Gastroesophageal sphincter (tissue), 4 donors: ENCODE data around the gene PARD3B. TPM values are rescaled to one million over a fixed set of nuclear protein-coding genes. Genes with fewer than 3 reads are reported as not detected.

Experiments
- ATAC-seq: fragments of 150-250 bp; one replicate; pipeline ENCODE4 v1.9.1; 2016; ENCODE audit warnings: mild to moderate bottlenecking, moderate library complexity
- H3K27ac ChIP-seq, 4 donors: fragments of 200-600 bp; sonication (generic) in 3 of 4; 1 replicate in 3 of 4; 2 replicates in 1 of 4; pipeline ENCODE4 v1.5.1; 2016 to 2019
- H3K27me3 ChIP-seq: fragments of 200-600 bp; sonication (generic); one replicate; pipeline ENCODE4 v1.5.1; 2019
- H3K36me3 ChIP-seq, 2 donors: fragments of 200-600 bp; sonication (generic); one replicate each; pipeline ENCODE4 v1.5.1; 2019; ENCODE audit warnings: control low read depth in 1 of 2
- H3K4me1 ChIP-seq, 3 donors: fragments of 200-600 bp; sonication (generic); 1 replicate in 2 of 3; 2 replicates in 1 of 3; pipeline ENCODE4 v1.5.1; 2016 to 2019; ENCODE audit warnings: control low read depth in 2 of 3
- H3K4me3 ChIP-seq, 2 donors: fragments of 200-600 bp; sonication (generic); one replicate each; pipeline ENCODE4 v1.5.1; 2019; ENCODE audit warnings: mild to moderate bottlenecking in 1 of 2, moderate library complexity in 1 of 2
- H3K9me3 ChIP-seq, 3 donors: fragments of 200-600 bp; sonication (generic); one replicate each; pipeline ENCODE4 v1.5.1; 2017 to 2019; ENCODE audit warnings: control low read depth in 2 of 3
- EP300 ChIP-seq: sonication (generic); formaldehyde crosslinking; IDR thresholded peaks from one replicate; pipeline ENCODE4 v1.6.1; 2017; ENCODE audit warnings: antibody characterized with exemption, mild to moderate bottlenecking
- POLR2A ChIP-seq, 2 donors: fragments of 450-650 bp; IDR thresholded peaks; one replicate each; pipeline ENCODE4 v1.6.1; 2017; ENCODE audit warnings: antibody characterized with exemption in 2 of 2, mild to moderate bottlenecking in 2 of 2, moderate library complexity in 1 of 2
- POLR2AphosphoS5 ChIP-seq: sonication (generic); formaldehyde crosslinking; IDR thresholded peaks from one replicate; pipeline ENCODE4 v1.6.1; 2017; ENCODE audit warnings: antibody characterized with exemption
- WGBS, 2 donors: methylation state at CpG; one replicate each; pipeline ENCODE4 v1.1.5; 2018; ENCODE audit warnings: low coverage in 1 of 2; 5-methylcytosine and 5-hydroxymethylcytosine counted together
- total RNA-seq, 4 donors: library from RNA; depleted of rRNA; stranded (reverse); fragments of >200 nt; gene quantifications; one replicate each; pipeline ENCODE4 v1.1.0, GENCODE V29; 2016
- TF ChIP-seq, protein P1 (sequence below), 4 experiments: fragments of 200-600 bp in 2 of 4; fragments of 450-650 bp in 2 of 4; sonication (generic) in 1 of 4; IDR thresholded peaks; one replicate each; pipeline ENCODE4 v1.5.1; 2017 to 2019; ENCODE audit warnings: antibody characterized with exemption in 4 of 4, mild to moderate bottlenecking in 2 of 4, moderate library complexity in 2 of 4

PARD3B gene
- total RNA-seq, 4 donors from 2014 or later = 29.6 to 42.2 (median 41.0) TPM

DNA sequence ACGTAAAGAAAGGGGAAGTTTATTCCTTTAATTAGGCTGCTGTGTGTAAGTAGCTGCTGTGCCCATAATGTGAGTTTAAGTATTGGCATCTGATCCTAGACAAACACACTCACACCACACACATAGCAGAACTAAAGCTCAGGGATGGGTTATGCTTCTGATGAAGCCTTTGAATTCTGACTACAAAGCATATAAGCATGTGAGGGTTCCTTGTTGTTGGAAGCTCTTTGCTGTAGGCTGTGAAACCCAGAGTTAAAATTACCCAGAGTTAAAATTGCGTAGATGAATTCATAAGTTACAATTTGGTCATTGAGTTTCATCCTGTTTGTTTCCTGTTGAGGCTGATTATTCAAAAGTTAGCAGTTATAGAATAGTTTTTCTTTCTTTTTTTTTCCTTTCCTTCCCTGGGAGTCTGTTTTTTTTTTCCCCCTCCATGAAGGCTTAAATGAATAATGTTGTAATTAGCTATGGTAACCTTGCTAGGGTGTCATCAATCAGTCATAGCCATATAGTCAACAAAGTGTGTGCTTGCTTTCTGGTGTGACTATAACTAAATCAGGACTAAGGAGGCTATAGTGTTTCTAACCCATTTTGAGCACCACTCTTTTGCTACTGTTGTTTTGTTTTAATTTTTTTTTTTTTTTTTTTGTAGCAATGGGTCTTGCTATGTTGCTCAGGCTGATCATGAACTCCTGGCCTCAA lies 426.1 kb downstream of the PARD3B start:
- 46 to 76% methylated on average over 2 of the region's 2 CpGs for WGBS, 2 donors
- Histone ChIP-seq H3K27ac (no peak overlapping the region), H3K27me3 (no peaks in the 10 kb centered on the region), H3K4me3 (no peak overlapping the region), H3K4me1 (peaks cover 0 to 46% (median 7%) of the 10 kb centered on the region in 3 donors), H3K9me3 (no peaks in the 10 kb centered on the region), H3K36me3 (no peaks in the 10 kb centered on the region)
- no peak for ATAC-seq
- no peak for TF ChIP-seq POLR2AphosphoS5
- no peak for TF ChIP-seq POLR2A (IDR thresholded peaks at IDR 0.05)
- TF ChIP-seq, protein P1, sequence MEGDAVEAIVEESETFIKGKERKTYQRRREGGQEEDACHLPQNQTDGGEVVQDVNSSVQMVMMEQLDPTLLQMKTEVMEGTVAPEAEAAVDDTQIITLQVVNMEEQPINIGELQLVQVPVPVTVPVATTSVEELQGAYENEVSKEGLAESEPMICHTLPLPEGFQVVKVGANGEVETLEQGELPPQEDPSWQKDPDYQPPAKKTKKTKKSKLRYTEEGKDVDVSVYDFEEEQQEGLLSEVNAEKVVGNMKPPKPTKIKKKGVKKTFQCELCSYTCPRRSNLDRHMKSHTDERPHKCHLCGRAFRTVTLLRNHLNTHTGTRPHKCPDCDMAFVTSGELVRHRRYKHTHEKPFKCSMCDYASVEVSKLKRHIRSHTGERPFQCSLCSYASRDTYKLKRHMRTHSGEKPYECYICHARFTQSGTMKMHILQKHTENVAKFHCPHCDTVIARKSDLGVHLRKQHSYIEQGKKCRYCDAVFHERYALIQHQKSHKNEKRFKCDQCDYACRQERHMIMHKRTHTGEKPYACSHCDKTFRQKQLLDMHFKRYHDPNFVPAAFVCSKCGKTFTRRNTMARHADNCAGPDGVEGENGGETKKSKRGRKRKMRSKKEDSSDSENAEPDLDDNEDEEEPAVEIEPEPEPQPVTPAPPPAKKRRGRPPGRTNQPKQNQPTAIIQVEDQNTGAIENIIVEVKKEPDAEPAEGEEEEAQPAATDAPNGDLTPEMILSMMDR (IDR thresholded peaks at IDR 0.05) = no peak
- no peak for TF ChIP-seq EP300

DNA sequence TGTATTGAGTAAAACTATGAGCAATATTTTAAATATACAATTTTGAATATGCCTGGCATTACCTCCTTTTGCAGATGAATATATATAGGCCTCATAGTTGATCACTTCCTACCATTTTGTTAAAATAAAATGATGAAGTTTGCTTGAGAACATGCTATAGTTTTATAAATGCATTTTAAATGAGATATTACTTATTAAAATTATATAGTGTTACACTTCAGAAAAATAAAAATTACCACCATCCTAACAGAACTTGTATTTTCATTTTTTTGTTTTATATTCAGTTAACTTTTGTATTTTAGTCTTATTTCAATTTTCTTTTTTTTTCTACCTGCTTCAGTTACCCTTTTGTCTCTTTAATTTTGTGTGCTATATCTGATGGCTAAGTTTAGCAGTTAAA lies 426.9 kb downstream of the PARD3B start:
- H3K4me1 ChIP-seq = peaks cover 0 to 39% (median 6%) of the 10 kb centered on the region in 3 donors
- no peak for TF ChIP-seq POLR2A (IDR thresholded peaks at IDR 0.05)
- TF ChIP-seq POLR2AphosphoS5 = no peak
- no peak for TF ChIP-seq EP300
- TF ChIP-seq, protein P1 (IDR thresholded peaks at IDR 0.05) = no peak
- H3K27ac ChIP-seq = no peak overlapping the region
- no peak for ATAC-seq
- H3K36me3 ChIP-seq = no peaks in the 10 kb centered on the region
- no peak overlapping the region for H3K4me3 ChIP-seq
- H3K9me3 ChIP-seq = no peaks in the 10 kb centered on the region
- H3K27me3 ChIP-seq = no peaks in the 10 kb centered on the region

DNA sequence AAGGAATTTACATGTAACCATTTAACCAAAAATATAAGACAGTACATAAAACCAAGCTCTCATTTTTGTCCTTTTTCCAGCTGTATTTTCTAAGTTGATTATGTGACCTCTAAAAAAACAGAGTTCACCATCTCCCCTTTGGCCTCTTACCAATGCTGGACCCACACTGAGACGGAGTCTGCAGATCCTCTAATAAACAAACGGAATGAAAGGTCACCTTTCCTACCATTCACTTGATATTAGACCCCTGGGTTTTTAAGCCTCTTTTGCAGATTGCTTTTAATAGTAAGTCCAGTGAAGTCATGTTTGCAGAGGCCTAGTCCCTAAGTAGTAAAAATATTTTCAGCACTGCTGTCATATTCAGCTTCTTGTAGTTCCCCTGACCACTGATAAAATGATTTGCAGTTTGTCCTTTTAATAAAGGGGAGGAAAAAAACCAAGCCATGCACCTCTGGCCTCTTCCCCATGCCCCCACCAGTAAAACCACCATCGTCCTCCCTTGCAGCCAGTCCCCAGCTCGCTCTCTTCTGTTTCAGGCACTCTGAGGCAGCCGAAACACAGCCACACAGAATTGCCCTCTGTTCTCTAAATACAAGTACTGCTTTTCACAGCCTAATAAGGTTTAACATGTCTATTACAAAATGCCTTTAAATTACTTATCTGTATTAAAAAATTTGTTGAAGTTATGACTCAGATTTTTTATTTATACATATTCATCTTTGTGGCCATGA lies 427.5 kb downstream of the PARD3B start:
- Histone ChIP-seq H3K9me3 (no peaks in the 10 kb centered on the region), H3K4me1 (peaks cover 0 to 33% (median 4%) of the 10 kb centered on the region in 3 donors), H3K27me3 (no peaks in the 10 kb centered on the region), H3K4me3 (no peak overlapping the region), H3K27ac (peak overlapping the region in 1 of 4 donors; percentile 33), H3K36me3 (no peaks in the 10 kb centered on the region)
- no peak for ATAC-seq
- 22 to 28% methylated on average over 5 of the region's 5 CpGs for WGBS, 2 donors
- TF ChIP-seq, protein P1 (IDR thresholded peaks at IDR 0.05) = no peak
- TF ChIP-seq EP300 (no peak), POLR2AphosphoS5 (no peak), POLR2A (IDR thresholded peaks at IDR 0.05) (no peak)

DNA sequence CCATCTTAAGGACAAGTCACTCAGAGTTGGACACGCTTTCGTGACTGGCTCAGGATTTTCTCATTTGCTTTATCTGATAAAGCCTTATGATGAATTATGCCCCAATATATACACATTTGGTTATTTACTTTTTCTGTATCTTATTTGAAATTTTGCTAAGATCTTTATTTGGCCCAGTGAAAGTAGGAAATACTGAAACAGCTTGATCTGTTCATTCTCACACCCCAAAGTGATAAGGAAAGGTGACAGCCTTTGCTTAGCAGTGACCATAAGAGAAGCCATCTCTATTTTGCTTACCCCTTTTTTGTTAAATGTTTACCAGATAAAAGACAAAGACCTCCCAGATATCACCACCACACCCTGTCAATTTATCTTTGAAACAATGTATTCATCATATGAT lies 428.3 kb downstream of the PARD3B start:
- Histone ChIP-seq H3K4me1 (peaks cover 0 to 33% (median 4%) of the 10 kb centered on the region in 3 donors), H3K9me3 (no peaks in the 10 kb centered on the region), H3K36me3 (no peaks in the 10 kb centered on the region), H3K4me3 (no peak overlapping the region), H3K27ac (no peak overlapping the region), H3K27me3 (no peaks in the 10 kb centered on the region)
- no peak for ATAC-seq
- WGBS, 2 donors = 60 to 85% methylated on average over 2 of the region's 2 CpGs
- TF ChIP-seq POLR2AphosphoS5 (no peak), POLR2A (IDR thresholded peaks at IDR 0.05) (no peak), EP300 (no peak)
- TF ChIP-seq, protein P1 (IDR thresholded peaks at IDR 0.05) = no peak

DNA sequence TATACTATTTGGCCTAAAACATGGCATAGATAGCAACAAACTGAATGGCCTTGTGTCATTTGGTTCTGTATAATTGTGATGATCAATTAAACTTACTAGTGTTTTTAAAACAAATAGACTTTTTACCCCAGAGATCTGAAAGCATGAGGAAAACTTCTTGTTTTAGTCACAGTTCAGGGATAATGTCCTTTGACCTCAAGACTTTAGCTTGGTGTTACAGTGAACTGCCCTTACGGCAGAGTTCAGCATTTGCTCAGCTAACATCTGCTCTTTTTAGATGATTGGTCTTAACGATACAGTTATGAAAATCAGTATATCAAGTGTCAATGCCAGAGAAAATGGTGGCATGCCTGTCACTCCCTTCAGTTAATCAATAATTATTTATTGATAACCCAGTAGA lies 429.2 kb downstream of the PARD3B start:
- no peak overlapping the region for H3K27ac ChIP-seq
- WGBS, 2 donors = 74 to 100% methylated on average over 2 of the region's 2 CpGs
- no peaks in the 10 kb centered on the region for H3K36me3 ChIP-seq
- no peak for ATAC-seq
- no peaks in the 10 kb centered on the region for H3K27me3 ChIP-seq
- no peaks in the 10 kb centered on the region for H3K9me3 ChIP-seq
- TF ChIP-seq POLR2A (IDR thresholded peaks at IDR 0.05) = no peak
- TF ChIP-seq EP300 = no peak
- TF ChIP-seq, protein P1 (IDR thresholded peaks at IDR 0.05) = no peak
- TF ChIP-seq POLR2AphosphoS5 = no peak
- H3K4me1 ChIP-seq = peaks cover 0 to 33% (median 4%) of the 10 kb centered on the region in 3 donors
- H3K4me3 ChIP-seq = no peak overlapping the region
